ENCODE data around the gene CER1. TPM values are rescaled to one million over a fixed set of nuclear protein-coding genes. Genes with fewer than 3 reads are reported as not detected.
"Not testable (repeated sequence)": the region's sequence is repeated elsewhere in the genome, so short reads cannot be mapped to it uniquely, and the experiment has no call there.

The CER1 gene
- total RNA-seq, 1 donor from 2014 or later, result not detected

- DNase-seq (ENCODE audit: low read depth), result no peak
Measured at GRCh38 chr9:14715102-14715501, 7.4 kb downstream of the CER1 start.

GRCh38 chr9:14713187-14713767, 9.3 kb downstream of the CER1 start:
- DNase-seq (ENCODE audit: low read depth), result no peak

GRCh38 chr9:14710804-14711203, 11.7 kb downstream of the CER1 start:
- no peak for DNase-seq (ENCODE audit: low read depth)

- DNase-seq (ENCODE audit: low read depth), result no peak
Measured at GRCh38 chr9:14706530-14707140, 15.9 kb downstream of the CER1 start.

- DNase-seq (ENCODE audit: low read depth), result no peak
Measured at GRCh38 chr9:14705079-14705478, 17.5 kb downstream of the CER1 start.

GRCh38 chr9:14704281-14704680, 18.3 kb downstream of the CER1 start:
- DNase-seq (ENCODE audit: low read depth), result no peak

GRCh38 chr9:14702200-14702720, 20.3 kb downstream of the CER1 start:
- no peak for DNase-seq (ENCODE audit: low read depth)

GRCh38 chr9:14693251-14693861, 29.2 kb downstream of the CER1 start, which contains the start of gene ZDHHC21:
ZDHHC21 (minus strand) TSS chr9:14693432; CDS start chr9:14674340, 19,092 bp downstream.
- no peak for DNase-seq (ENCODE audit: low read depth)

- DNase-seq (ENCODE audit: low read depth), result no peak
Measured at GRCh38 chr9:14692470-14693250, 29.9 kb downstream of the CER1 start.

- DNase-seq (ENCODE audit: low read depth), result peak; percentile 36
Measured at GRCh38 chr9:14690948-14691730, 31.4 kb downstream of the CER1 start.

GRCh38 chr9:14687042-14687719, 35.4 kb downstream of the CER1 start:
- peak; percentile 34 for DNase-seq (ENCODE audit: low read depth)

- DNase-seq (ENCODE audit: low read depth), result no peak
Measured at GRCh38 chr9:14686168-14686567, 36.4 kb downstream of the CER1 start.

GRCh38 chr9:14682616-14683015, 39.9 kb downstream of the CER1 start:
- DNase-seq (ENCODE audit: low read depth), result not testable (repeated sequence)

GRCh38 chr9:14678776-14679175, 43.8 kb downstream of the CER1 start:
- no peak for DNase-seq (ENCODE audit: low read depth)

GRCh38 chr9:14677872-14678271, 44.7 kb downstream of the CER1 start:
- DNase-seq (ENCODE audit: low read depth), result peak; percentile 13

GRCh38 chr9:14677396-14677795, 45.1 kb downstream of the CER1 start:
- DNase-seq (ENCODE audit: low read depth), result peak; percentile 13

GRCh38 chr9:14674630-14675029, 47.9 kb downstream of the CER1 start:
- no peak for DNase-seq (ENCODE audit: low read depth)

- DNase-seq (ENCODE audit: low read depth), result no peak
Measured at GRCh38 chr9:14671377-14671776, 51.2 kb downstream of the CER1 start.

- DNase-seq (ENCODE audit: low read depth), result no peak
Measured at GRCh38 chr9:14670718-14671117, 51.8 kb downstream of the CER1 start.

All from renal cortical epithelial cell (primary cell).